Keratinocyte (primary cell): ENCODE measurements around the gene ISM2. TPM values are rescaled to one million over a fixed set of nuclear protein-coding genes. Genes with fewer than 3 reads are reported as not detected.

ENCODE experiments used
- DNase-seq: peaks from one replicate; pipeline ENCODE4 v3.0.0-alpha.2; 2011; ENCODE audit warnings: low read depth, missing footprints, low spot score
- FAIRE-seq: peaks from 2 replicates; lab custom pipeline; 2011; peaks lifted over from hg19 to GRCh38; lab: Jason Lieb, UNC
- H2AFZ ChIP-seq: 2 replicates; pipeline ENCODE4 v1.6.0; 2012; ENCODE audit warnings: low read length, control low read depth, inconsistent platforms; ENCODE audit not compliant: control insufficient read depth
- H3K27ac ChIP-seq: 2 replicates; pipeline ENCODE4 v1.5.1; 2011; ENCODE audit warnings: low read length; ENCODE audit not compliant: control insufficient read depth, insufficient read depth
- H3K27me3 ChIP-seq: 3 replicates; pipeline ENCODE4 v1.6.0; 2011; ENCODE audit warnings: low read length; ENCODE audit not compliant: control insufficient read depth, insufficient read depth; ENCODE audit errors: extremely low read depth
- H3K36me3 ChIP-seq, 2 experiments: 2 replicates in 1 of 2; 3 replicates in 1 of 2; pipeline ENCODE4 v1.5.1; 2011; ENCODE audit warnings: low read length in 2 of 2, mild to moderate bottlenecking in 1 of 2; ENCODE audit not compliant: control insufficient read depth in 2 of 2, insufficient read depth in 2 of 2; ENCODE audit errors: extremely low read depth in 1 of 2
- H3K4me1 ChIP-seq: 3 replicates; pipeline ENCODE4 v1.5.1; 2011; ENCODE audit warnings: low read length; ENCODE audit not compliant: control insufficient read depth, insufficient read depth; ENCODE audit errors: extremely low read depth
- H3K4me2 ChIP-seq: 3 replicates; pipeline ENCODE4 v1.6.0; 2011; ENCODE audit warnings: low read depth, low read length; ENCODE audit not compliant: control insufficient read depth, insufficient read depth; ENCODE audit errors: extremely low read depth
- H3K4me3 ChIP-seq, 3 experiments: fragments of 200-600 bp in 1 of 3; sonication (generic) in 1 of 3; 2 replicates in 2 of 3; 3 replicates in 1 of 3; pipeline ENCODE4 v1.5.1; 2011 to 2016; ENCODE audit warnings: low read length in 3 of 3, mild to moderate bottlenecking in 3 of 3, control low read depth in 2 of 3, inconsistent platforms in 1 of 3, low read depth in 1 of 3, mixed read lengths in 1 of 3, mixed run types in 1 of 3, moderate library complexity in 1 of 3; ENCODE audit not compliant: control insufficient read depth in 2 of 3, insufficient read depth in 2 of 3; ENCODE audit errors: extremely low read depth in 1 of 3
- H3K79me2 ChIP-seq: 2 replicates; pipeline ENCODE4 v1.6.0; 2012; ENCODE audit warnings: low read length; ENCODE audit not compliant: control insufficient read depth, insufficient read depth
- H3K9ac ChIP-seq: 3 replicates; pipeline ENCODE4 v1.6.0; 2011; ENCODE audit warnings: low read length; ENCODE audit not compliant: control insufficient read depth, insufficient read depth; ENCODE audit errors: extremely low read depth
- H3K9me1 ChIP-seq: 3 replicates; pipeline ENCODE4 v1.6.0; 2011; ENCODE audit warnings: low read length; ENCODE audit not compliant: control insufficient read depth, insufficient read depth; ENCODE audit errors: extremely low read depth
- H3K9me3 ChIP-seq: 2 replicates; pipeline ENCODE4 v1.5.1; 2012; ENCODE audit warnings: low read depth, low read length; ENCODE audit not compliant: control insufficient read depth
- H4K20me1 ChIP-seq: 3 replicates; pipeline ENCODE4 v1.6.0; 2011; ENCODE audit warnings: low read length; ENCODE audit not compliant: control insufficient read depth, insufficient read depth; ENCODE audit errors: extremely low read depth
- CTCF ChIP-seq, 3 experiments: IDR thresholded peaks in 1 of 3; conservative IDR thresholded peaks in 1 of 3; optimal IDR thresholded peaks in 1 of 3; 2 replicates in 2 of 3; 3 replicates in 1 of 3; pipeline versions ENCODE3 to v1.5.1; 2011; ENCODE audit warnings: low read length in 3 of 3, mild to moderate bottlenecking in 3 of 3, moderate library complexity in 2 of 3, control low read depth in 1 of 3, inconsistent platforms in 1 of 3; ENCODE audit not compliant: insufficient read depth in 2 of 3; ENCODE audit errors: extremely low read depth in 1 of 3
- EZH2 ChIP-seq: IDR thresholded peaks from one replicate; pipeline ENCODE4 v1.6.1; 2012; ENCODE audit warnings: inconsistent platforms, mild to moderate bottlenecking, low read length, moderate library complexity
- dilution Hi-C: fragments of 300-500 bp; cut with MboI; formaldehyde crosslinking; loops from one replicate; pipeline ENCODE4 v1.7.0; 2020; ENCODE audit warnings: low sequenced_read_pairs; ENCODE audit not compliant: extremely low pct_ligation_motif_present
- polyA plus RNA-seq, 5 experiments: library from polyadenylated mRNA; depleted of rRNA in 3 of 5; stranded (reverse) in 3 of 5; stranded (forward) in 1 of 5; unstranded in 1 of 5; fragments of >200 nt; gene quantifications; 1 replicate in 1 of 5; 2 replicates in 3 of 5; 3 replicates in 1 of 5; pipeline versions ENCODE4 v1.2.1 to v1.2.3, GENCODE V29; 2011 to 2012; ENCODE audit warnings: missing spikeins in 2 of 5, low read depth in 1 of 5, low replicate concordance in 1 of 5

ISM2 gene
- polyA plus RNA-seq, 1 donor (not counting 4 experiments of a cell fraction or from before 2014, with no cell fraction given), result 0.08 TPM

DNA sequence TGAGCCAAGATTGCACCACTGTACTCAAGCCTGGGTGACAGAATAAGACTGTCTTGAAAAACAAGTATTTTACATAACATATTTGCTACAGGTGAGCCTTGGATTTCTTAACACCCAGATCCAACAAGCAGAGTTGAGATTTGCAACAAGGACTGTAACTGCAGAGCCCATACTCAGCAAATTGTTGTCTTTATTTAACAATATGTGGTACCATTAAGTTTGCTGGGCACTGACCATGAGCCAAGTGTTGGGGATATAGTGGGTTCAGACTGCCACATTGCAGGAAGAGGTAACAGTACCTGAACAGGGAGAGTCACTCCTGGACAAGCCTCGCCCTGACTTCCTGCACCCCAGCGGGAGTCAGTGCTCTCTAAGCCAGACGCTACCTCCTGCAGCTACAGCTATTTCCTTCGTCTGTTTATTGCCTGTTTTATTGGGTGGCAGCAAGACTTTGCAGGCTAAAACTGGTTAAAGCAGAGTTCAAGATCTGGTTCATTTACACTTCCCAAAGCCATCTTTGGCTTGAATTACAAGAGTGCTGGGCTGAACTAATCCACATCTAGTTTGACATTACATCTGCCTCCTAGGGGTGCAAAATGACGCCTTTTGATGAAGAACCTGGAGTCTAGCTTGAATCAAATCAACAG is 28.3 kb downstream of the ISM2 start:
- H3K27ac ChIP-seq, result no peak overlapping the region

DNA sequence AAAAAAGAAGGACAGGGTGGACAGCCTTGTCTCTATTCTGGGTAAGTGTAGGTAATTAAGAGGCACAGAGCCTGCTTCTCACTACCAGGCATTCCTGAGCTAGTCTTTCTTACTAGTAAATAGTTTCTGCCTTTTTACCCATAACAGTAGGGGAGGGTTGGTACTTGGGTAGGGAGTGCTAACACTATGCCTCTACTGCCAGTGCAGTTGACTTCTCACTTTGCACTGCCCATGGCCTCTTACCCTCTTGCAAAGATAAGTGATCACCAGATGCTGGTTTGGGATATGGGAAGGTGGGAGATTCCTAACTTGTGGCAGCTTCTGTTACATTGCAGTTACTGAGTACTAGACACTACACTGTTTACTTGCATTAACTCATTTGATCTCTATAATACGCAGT is 29.1 kb downstream of the ISM2 start:
- no peaks in the 10 kb centered on the region for H3K4me1 ChIP-seq
- no peaks in the 10 kb centered on the region for H3K9me1 ChIP-seq
- H3K27me3 ChIP-seq, result no peaks in the 10 kb centered on the region
- H3K79me2 ChIP-seq, result no peaks in the 10 kb centered on the region
- H3K4me3 ChIP-seq, result no peak overlapping the region
- no peak overlapping the region for H3K27ac ChIP-seq
- H4K20me1 ChIP-seq, result no peaks in the 10 kb centered on the region
- H3K9me3 ChIP-seq, result no peaks in the 10 kb centered on the region
- FAIRE-seq (no peak), DNase-seq (no peak)
- no peak overlapping the region for H3K4me2 ChIP-seq
- dilution Hi-C loops, result no loop called here
- no peak overlapping the region for H3K9ac ChIP-seq
- peaks cover 17 to 20% of the 10 kb centered on the region in 2 experiments for H3K36me3 ChIP-seq
- no peak overlapping the region for H2AFZ ChIP-seq
- no peak for TF ChIP-seq CTCF (optimal IDR thresholded peaks at IDR 0.05 in 1 of 3, IDR thresholded peaks at IDR 0.05 in 1 of 3, conservative IDR thresholded peaks at IDR 0.05 in 1 of 3; ENCODE audit: extremely low read depth in 1 of 3, insufficient read depth in 2 of 3, low read length in 3 of 3)
- TF ChIP-seq EZH2, result no peak

More for the DNA sequence above, 28.3 kb downstream of the ISM2 start:
- no peak for FAIRE-seq
- Histone ChIP-seq H3K27me3 (peaks cover 7% of the 10 kb centered on the region), H2AFZ (no peak overlapping the region), H3K36me3 (peaks cover 14 to 19% of the 10 kb centered on the region in 2 experiments), H3K9ac (no peak overlapping the region), H3K9me1 (no peaks in the 10 kb centered on the region), H3K4me2 (no peak overlapping the region), H3K4me1 (no peaks in the 10 kb centered on the region), H3K9me3 (no peaks in the 10 kb centered on the region), H3K79me2 (no peaks in the 10 kb centered on the region), H3K4me3 (no peak overlapping the region), H4K20me1 (no peaks in the 10 kb centered on the region)
- DNase-seq, result no peak
- dilution Hi-C loops, result no loop called here
- TF ChIP-seq EZH2 (no peak), CTCF (optimal IDR thresholded peaks at IDR 0.05 in 1 of 3, IDR thresholded peaks at IDR 0.05 in 1 of 3, conservative IDR thresholded peaks at IDR 0.05 in 1 of 3; ENCODE audit: extremely low read depth in 1 of 3, insufficient read depth in 2 of 3, low read length in 3 of 3) (no peak)
